Stimulated activated naive CD8-positive, alpha-beta T cell treated with anti-CD3 and anti-CD28 coated beads, Interleukin-15, Interleukin-2, amounts not matched to agents 100 ng/mL and 50 ng/mL, for 24 hours (primary cell): ENCODE measurements around the gene GNS.
"Not testable (repeated sequence)": the region's sequence is repeated elsewhere in the genome, so short reads cannot be mapped to it uniquely, and the experiment has no call there.

Source experiments
- H3K27ac Mint-ChIP-seq: one replicate; pipeline ENCODE4 v1.8.0; 2021; ENCODE audit warnings: mild to moderate bottlenecking, mixed read lengths
- H3K27me3 Mint-ChIP-seq: one replicate; pipeline ENCODE4 v1.8.0; 2021; ENCODE audit warnings: mixed read lengths
- H3K36me3 Mint-ChIP-seq: one replicate; pipeline ENCODE4 v1.8.0; 2021; ENCODE audit warnings: low read depth, mixed read lengths
- H3K4me1 Mint-ChIP-seq: one replicate; pipeline ENCODE4 v1.8.0; 2021; ENCODE audit warnings: low read depth, mixed read lengths
- H3K4me3 Mint-ChIP-seq: one replicate; pipeline ENCODE4 v1.8.0; 2021; ENCODE audit warnings: mild to moderate bottlenecking, mixed read lengths
- H3K9me3 Mint-ChIP-seq: one replicate; pipeline ENCODE4 v1.8.0; 2021; ENCODE audit warnings: mixed read lengths

GNS gene

GRCh38 chr12:64706857-64707256, 52.3 kb downstream of the GNS start:
- peaks cover 5% of the 10 kb centered on the region for H3K4me1 Mint-ChIP-seq
- H3K4me3 Mint-ChIP-seq: no peak overlapping the region
- H3K27ac Mint-ChIP-seq: no peak overlapping the region
- H3K27me3 Mint-ChIP-seq: no peaks in the 10 kb centered on the region
- H3K36me3 Mint-ChIP-seq: peaks cover 8% of the 10 kb centered on the region
- H3K9me3 Mint-ChIP-seq: no peaks in the 10 kb centered on the region

- Mint-ChIP-seq H3K4me3 (no peak overlapping the region), H3K27ac (no peak overlapping the region), H3K9me3 (no peaks in the 10 kb centered on the region), H3K4me1 (peaks cover 9% of the 10 kb centered on the region), H3K36me3 (peaks cover 10% of the 10 kb centered on the region), H3K27me3 (no peaks in the 10 kb centered on the region)
Observed at GRCh38 chr12:64706306-64706705, 52.9 kb downstream of the GNS start.

DNA sequence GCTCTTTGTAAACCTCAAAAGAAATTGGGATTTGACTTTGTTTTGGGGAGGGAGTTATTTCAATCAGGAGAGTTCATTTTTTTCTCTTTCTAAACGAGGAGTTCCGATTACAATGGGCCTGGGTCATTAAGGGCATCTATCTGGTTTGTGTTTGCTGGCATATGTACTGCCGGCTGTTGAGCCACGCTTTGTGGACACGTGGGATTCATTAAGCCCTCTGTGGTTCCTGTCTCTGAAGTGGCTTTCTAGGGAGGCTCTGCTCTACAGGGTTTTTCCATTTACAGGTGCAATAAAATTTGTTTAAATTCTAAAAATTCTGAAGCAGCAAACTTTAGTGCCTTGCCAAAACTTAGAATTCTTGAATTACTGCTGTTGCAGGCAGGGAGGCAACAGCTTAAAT, 57.9 kb downstream of the GNS start:
- Mint-ChIP-seq H3K27ac (peak overlapping the region; percentile 87), H3K4me1 (peaks cover 42% of the 10 kb centered on the region), H3K36me3 (peaks cover 40% of the 10 kb centered on the region), H3K4me3 (peak overlapping the region; percentile 35), H3K27me3 (no peaks in the 10 kb centered on the region), H3K9me3 (no peaks in the 10 kb centered on the region)

DNA sequence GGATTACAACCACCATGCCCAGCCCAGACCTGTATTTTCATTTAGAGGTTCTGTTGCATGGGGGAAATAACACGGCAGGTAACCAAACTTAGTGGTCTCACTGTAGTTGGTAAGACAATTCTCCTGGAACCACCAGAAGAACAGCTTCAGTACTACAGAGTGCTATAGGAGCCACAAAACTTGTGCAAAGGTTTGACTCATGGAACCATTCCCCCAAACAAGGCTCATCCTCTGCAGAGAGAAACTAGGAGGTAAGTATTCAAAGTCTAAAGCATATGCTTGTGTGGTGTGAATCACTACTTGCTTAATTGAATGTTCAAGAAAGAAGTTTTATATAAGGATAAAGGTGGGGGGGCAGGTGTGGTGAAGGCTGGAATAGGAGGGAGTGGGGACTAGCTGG, 58.7 kb downstream of the GNS start:
- H3K27me3 Mint-ChIP-seq: no peaks in the 10 kb centered on the region
- peaks cover 41% of the 10 kb centered on the region for H3K36me3 Mint-ChIP-seq
- peak overlapping the region; percentile 35 for H3K4me3 Mint-ChIP-seq

DNA sequence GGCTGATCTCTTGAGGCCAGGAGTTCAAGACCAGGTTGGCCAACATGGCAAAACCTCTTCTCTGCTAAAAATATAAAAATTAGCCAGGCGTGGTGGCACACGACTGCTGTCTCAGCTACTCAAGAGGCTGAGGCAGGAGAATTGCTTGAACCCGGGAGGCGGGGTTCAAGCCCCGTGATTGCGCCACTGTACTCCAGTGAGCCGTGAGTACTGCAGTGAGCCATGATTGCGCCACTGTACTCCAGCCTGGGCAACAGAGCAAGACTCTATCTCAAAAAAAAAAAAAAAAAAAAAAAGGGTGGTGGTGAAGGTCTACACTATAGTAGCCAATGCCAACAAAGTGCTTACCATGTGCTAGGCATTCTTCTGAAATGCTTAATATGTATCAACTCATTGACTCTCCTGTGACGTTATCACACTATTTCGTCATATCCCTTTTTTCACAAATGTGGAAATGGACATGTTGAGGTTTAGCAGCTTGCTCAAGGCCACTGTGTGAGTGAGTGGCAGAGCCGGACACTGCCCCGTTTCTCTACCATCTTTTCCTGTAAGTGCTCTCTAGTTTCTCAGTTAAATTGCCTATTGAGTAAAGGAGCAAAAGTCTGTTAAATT, 59.6 kb downstream of the GNS start:
- no peaks in the 10 kb centered on the region for H3K9me3 Mint-ChIP-seq
- no peak overlapping the region for H3K4me3 Mint-ChIP-seq
- H3K36me3 Mint-ChIP-seq: peaks cover 47% of the 10 kb centered on the region
- H3K27ac Mint-ChIP-seq: peak overlapping the region; percentile 87
- peaks cover 56% of the 10 kb centered on the region for H3K4me1 Mint-ChIP-seq
- no peaks in the 10 kb centered on the region for H3K27me3 Mint-ChIP-seq

More for the DNA sequence above, 58.7 kb downstream of the GNS start:
- H3K27ac Mint-ChIP-seq: peak overlapping the region; percentile 87
- no peaks in the 10 kb centered on the region for H3K9me3 Mint-ChIP-seq
- peaks cover 50% of the 10 kb centered on the region for H3K4me1 Mint-ChIP-seq

GRCh38 chr12:64696080-64696741, 63.0 kb downstream of the GNS start:
- peaks cover 71% of the 10 kb centered on the region for H3K36me3 Mint-ChIP-seq
- H3K27me3 Mint-ChIP-seq: no peaks in the 10 kb centered on the region
- no peak overlapping the region for H3K4me3 Mint-ChIP-seq
- H3K4me1 Mint-ChIP-seq: peaks cover 76% of the 10 kb centered on the region
- peak overlapping the region; percentile 57 for H3K27ac Mint-ChIP-seq
- H3K9me3 Mint-ChIP-seq: no peaks in the 10 kb centered on the region

GRCh38 chr12:64695550-64695949, 63.7 kb downstream of the GNS start:
- peaks cover 70% of the 10 kb centered on the region for H3K4me1 Mint-ChIP-seq
- H3K4me3 Mint-ChIP-seq: no peak overlapping the region
- no peaks in the 10 kb centered on the region for H3K9me3 Mint-ChIP-seq
- no peaks in the 10 kb centered on the region for H3K27me3 Mint-ChIP-seq
- H3K36me3 Mint-ChIP-seq: peaks cover 66% of the 10 kb centered on the region
- no peak overlapping the region for H3K27ac Mint-ChIP-seq

- peak overlapping the region; percentile 64 for H3K27ac Mint-ChIP-seq
Observed at GRCh38 chr12:64694130-64695040, 64.8 kb downstream of the GNS start.

DNA sequence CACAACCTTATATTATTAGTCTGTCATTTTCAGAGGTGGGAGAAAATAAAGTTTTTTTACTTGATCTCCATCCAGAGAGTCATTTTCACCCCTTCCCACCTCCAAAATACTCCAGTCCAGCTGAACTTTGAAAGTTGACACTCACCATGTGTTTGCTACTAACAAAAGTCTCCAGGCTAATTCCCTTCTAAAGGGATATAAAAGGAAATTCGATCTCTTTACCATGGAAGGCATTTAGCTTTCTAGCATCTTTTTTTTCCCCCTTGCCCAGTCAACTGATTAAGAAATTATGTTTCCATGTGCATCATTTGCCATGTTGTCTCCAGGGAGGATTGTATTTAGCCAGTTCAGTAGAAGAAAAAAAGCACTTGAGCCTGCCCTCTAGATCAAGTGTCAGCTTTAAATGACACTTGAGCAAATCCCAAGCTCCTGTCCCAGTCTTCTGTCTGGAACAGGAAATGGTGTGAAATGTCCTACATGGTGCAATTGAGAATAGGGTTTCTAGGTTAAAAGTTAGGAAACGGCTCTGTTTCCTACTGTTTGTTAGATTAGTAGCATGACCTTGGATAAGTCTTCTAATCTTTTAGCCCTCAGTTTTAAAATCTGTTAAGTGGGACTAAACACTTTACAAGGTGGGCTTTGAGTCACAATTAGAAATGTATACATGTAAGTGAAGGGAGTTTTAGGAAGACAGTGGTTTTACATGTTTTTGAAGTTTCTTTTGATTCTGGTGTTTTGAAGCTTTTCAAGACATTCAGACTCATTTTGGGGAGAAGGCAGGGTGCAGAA, 67.2 kb downstream of the GNS start:
- Mint-ChIP-seq H3K9me3 (no peaks in the 10 kb centered on the region), H3K27me3 (no peaks in the 10 kb centered on the region), H3K4me1 (peaks cover 77% of the 10 kb centered on the region), H3K27ac (peak overlapping the region; percentile 74), H3K36me3 (peaks cover 70% of the 10 kb centered on the region), H3K4me3 (no peak overlapping the region)

More at GRCh38 chr12:64694130-64695040, 64.8 kb downstream of the GNS start:
- Mint-ChIP-seq H3K27me3 (no peaks in the 10 kb centered on the region), H3K4me1 (peaks cover 64% of the 10 kb centered on the region), H3K36me3 (peaks cover 60% of the 10 kb centered on the region), H3K9me3 (no peaks in the 10 kb centered on the region), H3K4me3 (no peak overlapping the region)

GRCh38 chr12:64691227-64691794, 67.9 kb downstream of the GNS start:
- peaks cover 70% of the 10 kb centered on the region for H3K4me1 Mint-ChIP-seq

DNA sequence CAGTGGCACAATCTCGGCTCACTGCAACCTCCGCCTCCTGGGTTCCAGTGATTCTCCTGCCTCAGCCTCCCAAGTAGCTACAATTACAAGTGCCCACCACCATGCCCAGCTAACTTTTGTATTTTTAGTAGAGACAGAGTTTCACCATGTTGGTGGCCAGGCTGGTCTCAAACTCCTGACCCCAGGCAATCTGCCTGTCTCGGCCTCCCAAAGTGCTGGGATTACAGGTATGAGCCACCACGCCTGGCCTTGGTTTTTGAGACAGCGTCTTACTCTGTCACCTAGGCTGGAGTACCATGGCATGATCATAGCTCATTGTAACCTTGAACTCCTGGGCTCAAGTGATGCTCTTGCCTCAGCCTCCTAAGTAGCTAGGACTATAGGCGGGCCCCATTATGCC, 69.0 kb downstream of the GNS start:
- not testable (repeated sequence) for H3K27me3 Mint-ChIP-seq, H3K9me3 Mint-ChIP-seq, H3K27ac Mint-ChIP-seq, H3K4me3 Mint-ChIP-seq
- peaks cover 68% of the 10 kb centered on the region for H3K4me1 Mint-ChIP-seq
- H3K36me3 Mint-ChIP-seq: peaks cover 73% of the 10 kb centered on the region

More at GRCh38 chr12:64691227-64691794, 67.9 kb downstream of the GNS start:
- no peaks in the 10 kb centered on the region for H3K27me3 Mint-ChIP-seq
- no peaks in the 10 kb centered on the region for H3K9me3 Mint-ChIP-seq
- H3K4me3 Mint-ChIP-seq: no peak overlapping the region
- H3K36me3 Mint-ChIP-seq: peaks cover 68% of the 10 kb centered on the region
- peak overlapping the region; percentile 5 for H3K27ac Mint-ChIP-seq

DNA sequence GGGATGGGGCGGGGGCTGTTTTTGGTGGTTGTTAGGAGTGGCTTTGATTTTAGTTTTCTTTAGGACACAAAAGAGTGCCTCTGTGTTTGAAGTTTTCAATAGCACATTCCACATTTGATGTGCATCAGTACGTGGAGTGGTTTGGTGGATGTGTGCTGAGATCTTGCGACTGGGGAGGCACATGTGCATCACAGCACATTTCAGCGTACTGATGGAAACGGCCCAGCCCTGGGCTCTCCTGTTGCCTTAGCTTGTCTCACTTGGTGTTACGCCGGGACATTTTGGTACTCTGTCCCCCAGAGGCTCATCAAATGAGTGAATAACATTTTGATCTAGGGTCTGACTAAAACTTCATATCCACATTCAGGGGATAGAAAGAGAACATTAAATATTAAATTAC, 70.5 kb downstream of the GNS start:
- H3K9me3 Mint-ChIP-seq: no peaks in the 10 kb centered on the region
- peaks cover 72% of the 10 kb centered on the region for H3K4me1 Mint-ChIP-seq
- H3K36me3 Mint-ChIP-seq: peaks cover 74% of the 10 kb centered on the region
- H3K27ac Mint-ChIP-seq: peak overlapping the region; percentile 81
- H3K4me3 Mint-ChIP-seq: peak overlapping the region; percentile 66
- H3K27me3 Mint-ChIP-seq: no peaks in the 10 kb centered on the region

DNA sequence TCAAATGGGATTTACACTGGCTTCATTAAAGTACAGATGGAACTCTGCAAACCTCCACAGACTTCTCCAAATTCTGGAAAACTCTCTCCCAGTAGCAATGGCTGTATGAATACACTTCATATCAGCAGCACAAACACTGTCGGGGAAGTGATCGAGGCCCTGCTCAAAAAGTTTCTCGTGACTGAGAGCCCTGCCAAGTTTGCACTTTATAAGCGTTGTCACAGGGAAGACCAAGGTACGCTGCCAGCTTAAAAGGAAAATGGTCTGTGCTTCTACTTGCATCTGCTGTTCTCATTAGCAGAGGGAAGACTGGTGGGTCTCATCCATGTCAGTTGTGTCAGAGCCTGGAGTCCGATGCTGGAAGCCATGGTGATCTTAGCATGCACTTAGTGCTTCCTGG, 71.0 kb downstream of the GNS start:
- H3K4me3 Mint-ChIP-seq: peak overlapping the region; percentile 66

DNA sequence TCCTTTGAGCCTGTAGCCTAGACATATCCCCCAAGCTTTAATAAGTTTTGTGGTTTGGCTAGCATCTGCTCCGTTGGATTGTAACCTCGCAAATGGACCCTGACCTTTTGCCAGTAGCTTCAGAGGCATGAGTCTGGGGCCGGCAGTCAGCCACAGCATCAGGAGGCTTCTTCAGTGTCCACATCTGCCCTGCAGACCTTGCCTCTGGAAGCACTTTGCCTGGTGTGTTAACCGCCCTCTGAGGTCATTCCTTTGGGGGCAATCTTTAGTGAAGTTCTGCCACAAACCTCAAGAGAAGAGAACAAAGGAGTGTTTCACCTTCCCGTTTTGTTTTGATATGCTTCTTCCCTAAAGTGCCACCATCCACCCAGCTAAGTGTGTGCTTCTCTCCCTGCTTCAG, 71.4 kb downstream of the GNS start:
- H3K36me3 Mint-ChIP-seq: peaks cover 69% of the 10 kb centered on the region
- no peaks in the 10 kb centered on the region for H3K27me3 Mint-ChIP-seq
- H3K27ac Mint-ChIP-seq: peak overlapping the region; percentile 81
- peaks cover 73% of the 10 kb centered on the region for H3K4me1 Mint-ChIP-seq
- H3K4me3 Mint-ChIP-seq: peak overlapping the region; percentile 66
- H3K9me3 Mint-ChIP-seq: no peaks in the 10 kb centered on the region

More for the DNA sequence above, 71.0 kb downstream of the GNS start:
- no peaks in the 10 kb centered on the region for H3K27me3 Mint-ChIP-seq
- H3K9me3 Mint-ChIP-seq: no peaks in the 10 kb centered on the region
- peak overlapping the region; percentile 81 for H3K27ac Mint-ChIP-seq
- H3K36me3 Mint-ChIP-seq: peaks cover 73% of the 10 kb centered on the region
- H3K4me1 Mint-ChIP-seq: peaks cover 73% of the 10 kb centered on the region
